Measurements from ENCODE around the gene UST. TPM values are rescaled to one million over a fixed set of nuclear protein-coding genes. Genes with fewer than 3 reads are reported as not detected.

The UST gene
- total RNA-seq, 1 experiment from 2014 or later = 32.1 TPM

GRCh38 chr6:149089510-149089909, 342.7 kb downstream of the UST start:
- no peaks in the 10 kb centered on the region for H3K36me3 Mint-ChIP-seq
- no peak overlapping the region for H3K27ac Mint-ChIP-seq
- DNase-seq (ENCODE audit: low spot score) (no peak), ATAC-seq (no peak)
- H3K9me3 Mint-ChIP-seq = no peaks in the 10 kb centered on the region
- POLR2A ChIA-PET = interaction anchor here (0.5 kb wide), 1 partner anchor 613 kb away, joined by 3 read pairs; no protein-coding TSS in a partner anchor
- no peaks in the 10 kb centered on the region for H3K27me3 Mint-ChIP-seq (ENCODE audit: low read depth)
- CTCF ChIA-PET = interaction anchor here (3.0 kb wide), 1 partner anchor 342 kb away, joined by 15 read pairs; no protein-coding TSS in a partner anchor
- TF ChIP-seq TEAD4 (CRISPR knock-in tag; IDR thresholded peaks at IDR 0.05) (no peak), TCF7 (CRISPR knock-in tag; IDR thresholded peaks at IDR 0.05; ENCODE audit: low read depth) (no peak), SMAD4 (CRISPR knock-in tag; IDR thresholded peaks at IDR 0.05) (no peak), MAX (CRISPR knock-in tag; IDR thresholded peaks at IDR 0.05) (no peak), E2F1 (CRISPR knock-in tag; IDR thresholded peaks at IDR 0.05) (no peak), ARID4B (CRISPR knock-in tag; IDR thresholded peaks at IDR 0.05; ENCODE audit: borderline replicate concordance) (no peak), ZNF263 (CRISPR knock-in tag; IDR thresholded peaks at IDR 0.05; ENCODE audit: low read depth) (no peak)
- H3K4me3 Mint-ChIP-seq = no peak overlapping the region
- H3K4me1 Mint-ChIP-seq = peaks cover 11% of the 10 kb centered on the region

- Mint-ChIP-seq H3K27me3 (ENCODE audit: low read depth) (no peaks in the 10 kb centered on the region), H3K27ac (no peak overlapping the region; the same call in 1 of the 2 replicates), H3K36me3 (no peaks in the 10 kb centered on the region), H3K9me3 (no peaks in the 10 kb centered on the region), H3K4me3 (no peak overlapping the region), H3K4me1 (peaks cover 16% of the 10 kb centered on the region)
- DNase-seq (ENCODE audit: low spot score) = no peak
- ChIA-PET CTCF (interaction anchor here (0.9 to 1.4 kb wide), 2 partner anchors 9 to 341 kb away, joined by 3 to 4 read pairs; no protein-coding TSS in a partner anchor), POLR2A (no interaction called here)
- ATAC-seq = no peak
- no peak for TF ChIP-seq AR (CRISPR knock-in tag; IDR thresholded peaks at IDR 0.05)
- TF ChIP-seq E2F4 (CRISPR knock-in tag; IDR thresholded peaks at IDR 0.05; ENCODE audit: borderline replicate concordance, low read depth) = no peak
- TF ChIP-seq GABPB1 (CRISPR knock-in tag; IDR thresholded peaks at IDR 0.05) = no peak
- no peak for TF ChIP-seq ZMAT4 (CRISPR knock-in tag; IDR thresholded peaks at IDR 0.05)
- TF ChIP-seq ZNF232 (CRISPR knock-in tag; IDR thresholded peaks at IDR 0.05) = no peak
- TF ChIP-seq PRRX2 (CRISPR knock-in tag; IDR thresholded peaks at IDR 0.05) = no peak
- no peak for TF ChIP-seq ZNF671 (CRISPR knock-in tag; IDR thresholded peaks at IDR 0.05)
- no peak for TF ChIP-seq SMAD3 (CRISPR knock-in tag; IDR thresholded peaks at IDR 0.05; ENCODE audit: borderline replicate concordance)
- no peak for TF ChIP-seq ZNF532 (CRISPR knock-in tag; IDR thresholded peaks at IDR 0.05; ENCODE audit: borderline replicate concordance)
- TF ChIP-seq E2F1 (CRISPR knock-in tag; IDR thresholded peaks at IDR 0.05) = no peak
- TF ChIP-seq NR1H2 (CRISPR knock-in tag; IDR thresholded peaks at IDR 0.05) = no peak
- TF ChIP-seq MYBL2 (CRISPR knock-in tag; IDR thresholded peaks at IDR 0.05) = no peak
- no peak for TF ChIP-seq SMAD4 (CRISPR knock-in tag; IDR thresholded peaks at IDR 0.05)
- no peak for TF ChIP-seq SOX15 (CRISPR knock-in tag; IDR thresholded peaks at IDR 0.05)
Observed at GRCh38 chr6:149090937-149091336, 344.1 kb downstream of the UST start.

All from WTC11 (cell line).